Transverse colon (tissue), 4 donors: ENCODE results near the gene HK2.

ENCODE experiments used
- EP300 ChIP-seq: sonication (generic); formaldehyde crosslinking; IDR thresholded peaks from one replicate; pipeline ENCODE4 v1.6.1; 2017; ENCODE audit warnings: antibody characterized with exemption, low read depth
- POLR2A ChIP-seq: fragments of 450-650 bp; IDR thresholded peaks from one replicate; pipeline ENCODE4 v1.6.1; 2016; ENCODE audit warnings: antibody characterized with exemption, mild to moderate bottlenecking, moderate library complexity
- POLR2AphosphoS5 ChIP-seq, 3 donors: sonication (generic); formaldehyde crosslinking; IDR thresholded peaks; one replicate each; pipeline ENCODE4 v1.6.1; 2016; ENCODE audit warnings: antibody characterized with exemption in 3 of 3
- TF ChIP-seq, protein P1 (sequence below), 5 experiments: fragments of 200-600 bp in 3 of 5; fragments of 450-650 bp in 2 of 5; sonication (generic) in 3 of 5; IDR thresholded peaks; 1 replicate in 2 of 5; 2 replicates in 3 of 5; pipeline ENCODE4 v1.5.1; 2016 to 2017; ENCODE audit warnings: antibody characterized with exemption in 5 of 5, inconsistent platforms in 3 of 5, mild to moderate bottlenecking in 2 of 5, moderate library complexity in 1 of 5

DNA sequence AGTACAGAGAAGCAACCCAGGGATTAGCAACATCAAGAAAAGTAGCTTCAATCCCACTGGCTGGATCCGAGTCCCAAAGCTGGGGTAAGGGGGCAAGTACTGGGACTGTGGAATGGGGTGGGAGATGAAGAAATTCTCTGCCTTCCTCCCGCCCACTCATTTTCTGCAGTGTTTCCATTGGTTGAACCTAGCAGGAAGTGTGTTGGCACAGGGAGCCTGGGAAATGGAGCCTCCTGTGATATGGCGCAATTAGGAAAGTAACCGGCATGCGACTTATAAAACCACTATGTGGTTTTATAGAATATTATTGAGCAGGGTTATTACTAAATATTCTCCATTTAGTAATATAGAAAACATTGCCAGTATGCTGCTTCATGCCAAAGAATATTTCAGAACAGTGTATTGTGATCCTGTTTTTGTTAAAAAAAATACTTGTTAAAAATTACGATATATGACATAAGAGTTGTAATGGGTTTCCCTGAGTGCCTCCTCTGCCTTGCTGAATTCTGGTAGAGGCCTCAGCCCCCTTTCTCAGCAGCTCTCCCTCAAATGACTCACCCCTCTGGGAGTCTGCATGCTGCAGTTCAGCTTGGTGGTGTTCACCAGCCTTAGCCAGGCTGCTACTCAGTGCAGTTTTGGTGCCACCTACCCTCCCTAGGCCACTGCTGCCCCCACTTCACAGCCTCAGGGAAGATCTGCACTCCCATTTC, 60.5 kb downstream of the HK2 start:
- TF ChIP-seq POLR2AphosphoS5 (IDR thresholded peaks at IDR 0.05), result no peak
- TF ChIP-seq POLR2A, result no peak
- TF ChIP-seq, protein P1, sequence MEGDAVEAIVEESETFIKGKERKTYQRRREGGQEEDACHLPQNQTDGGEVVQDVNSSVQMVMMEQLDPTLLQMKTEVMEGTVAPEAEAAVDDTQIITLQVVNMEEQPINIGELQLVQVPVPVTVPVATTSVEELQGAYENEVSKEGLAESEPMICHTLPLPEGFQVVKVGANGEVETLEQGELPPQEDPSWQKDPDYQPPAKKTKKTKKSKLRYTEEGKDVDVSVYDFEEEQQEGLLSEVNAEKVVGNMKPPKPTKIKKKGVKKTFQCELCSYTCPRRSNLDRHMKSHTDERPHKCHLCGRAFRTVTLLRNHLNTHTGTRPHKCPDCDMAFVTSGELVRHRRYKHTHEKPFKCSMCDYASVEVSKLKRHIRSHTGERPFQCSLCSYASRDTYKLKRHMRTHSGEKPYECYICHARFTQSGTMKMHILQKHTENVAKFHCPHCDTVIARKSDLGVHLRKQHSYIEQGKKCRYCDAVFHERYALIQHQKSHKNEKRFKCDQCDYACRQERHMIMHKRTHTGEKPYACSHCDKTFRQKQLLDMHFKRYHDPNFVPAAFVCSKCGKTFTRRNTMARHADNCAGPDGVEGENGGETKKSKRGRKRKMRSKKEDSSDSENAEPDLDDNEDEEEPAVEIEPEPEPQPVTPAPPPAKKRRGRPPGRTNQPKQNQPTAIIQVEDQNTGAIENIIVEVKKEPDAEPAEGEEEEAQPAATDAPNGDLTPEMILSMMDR (IDR thresholded peaks at IDR 0.05), result no peak
- TF ChIP-seq EP300, result no peak
